ENCODE data around the gene DBR1. TPM values are rescaled to one million over a fixed set of nuclear protein-coding genes. Genes with fewer than 3 reads are reported as not detected.

Gene DBR1
- total RNA-seq, 1 experiment from 2014 or later = 33.1 TPM

- Histone ChIP-seq H3K4me3 (ENCODE audit: low read depth, low read length, poor library complexity, severe bottlenecking) (no peak overlapping the region), H3K9me3 (ENCODE audit: low read depth, low read length, poor library complexity, severe bottlenecking) (no peaks in the 10 kb centered on the region), H3K4me1 (ENCODE audit: insufficient read depth, low read length, poor library complexity, severe bottlenecking) (peaks cover 13% of the 10 kb centered on the region), H3K27me3 (replicated peaks; ENCODE audit: insufficient read depth, low read depth, low read length, poor library complexity) (no peaks in the 10 kb centered on the region), H3K27ac (ENCODE audit: low read depth, low read length, poor library complexity, severe bottlenecking) (no peak overlapping the region), H3K36me3 (ENCODE audit: insufficient read depth, low read length, poor library complexity, severe bottlenecking) (peaks cover 26% of the 10 kb centered on the region)
- ChIA-PET POLR2A (ENCODE audit: low non-redundant PET) (no interaction called here), CTCF (no interaction called here)
- intact Hi-C loops (cut with micrococcal nuclease; ENCODE audit: unreplicated experiment) = no loop called here
- BruUV-seq (replicated peaks) = no TSS peak
- no peak for TF ChIP-seq CTCF (conservative IDR thresholded peaks at IDR 0.05; ENCODE audit: low read depth, low read length)
- TF ChIP-seq EZH2 (IDR thresholded peaks at IDR 0.05; ENCODE audit: borderline replicate concordance, low read depth, low read length, poor library complexity, severe bottlenecking) = no peak
- DNase-seq (ENCODE audit: low spot score) = no peak
Observed at GRCh38 chr3:138222131-138222941, 47.6 kb upstream of the DBR1 start.

DNA sequence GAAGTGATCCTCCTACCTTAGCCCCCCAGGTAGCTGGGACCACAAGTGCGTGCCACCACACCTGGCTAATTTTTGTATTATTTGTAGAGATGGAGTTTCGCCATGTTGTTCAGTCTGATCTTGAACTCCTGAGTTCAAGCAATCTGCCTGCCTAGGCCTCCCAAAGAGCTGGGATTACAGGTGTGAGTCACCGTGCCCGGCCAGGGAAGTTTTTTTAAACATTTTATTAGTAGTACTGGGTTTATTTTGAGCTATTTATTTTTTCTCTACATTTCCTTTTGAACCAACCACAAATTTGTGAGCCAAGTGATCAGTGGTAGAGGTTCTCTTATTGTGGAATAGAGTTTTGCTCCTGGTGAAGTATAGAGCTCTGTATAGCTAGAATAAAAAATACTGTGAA, 46.1 kb upstream of the DBR1 start:
- BruUV-seq (replicated peaks) = no TSS peak
- H3K36me3 ChIP-seq (ENCODE audit: insufficient read depth, low read length, poor library complexity, severe bottlenecking) = peaks cover 24% of the 10 kb centered on the region
- no peak overlapping the region for H3K4me3 ChIP-seq (ENCODE audit: low read depth, low read length, poor library complexity, severe bottlenecking)
- no peak for DNase-seq (ENCODE audit: low spot score)
- ChIA-PET CTCF (no interaction called here), POLR2A (ENCODE audit: low non-redundant PET) (no interaction called here)
- no peak overlapping the region for H3K27ac ChIP-seq (ENCODE audit: low read depth, low read length, poor library complexity, severe bottlenecking)
- H3K27me3 ChIP-seq (replicated peaks; ENCODE audit: insufficient read depth, low read depth, low read length, poor library complexity) = no peaks in the 10 kb centered on the region
- no peak for TF ChIP-seq EZH2 (IDR thresholded peaks at IDR 0.05; ENCODE audit: borderline replicate concordance, low read depth, low read length, poor library complexity, severe bottlenecking)
- TF ChIP-seq CTCF (conservative IDR thresholded peaks at IDR 0.05; ENCODE audit: low read depth, low read length) = no peak
- H3K4me1 ChIP-seq (ENCODE audit: insufficient read depth, low read length, poor library complexity, severe bottlenecking) = peaks cover 13% of the 10 kb centered on the region
- intact Hi-C loops (cut with micrococcal nuclease; ENCODE audit: unreplicated experiment) = no loop called here
- no peaks in the 10 kb centered on the region for H3K9me3 ChIP-seq (ENCODE audit: low read depth, low read length, poor library complexity, severe bottlenecking)

DNA sequence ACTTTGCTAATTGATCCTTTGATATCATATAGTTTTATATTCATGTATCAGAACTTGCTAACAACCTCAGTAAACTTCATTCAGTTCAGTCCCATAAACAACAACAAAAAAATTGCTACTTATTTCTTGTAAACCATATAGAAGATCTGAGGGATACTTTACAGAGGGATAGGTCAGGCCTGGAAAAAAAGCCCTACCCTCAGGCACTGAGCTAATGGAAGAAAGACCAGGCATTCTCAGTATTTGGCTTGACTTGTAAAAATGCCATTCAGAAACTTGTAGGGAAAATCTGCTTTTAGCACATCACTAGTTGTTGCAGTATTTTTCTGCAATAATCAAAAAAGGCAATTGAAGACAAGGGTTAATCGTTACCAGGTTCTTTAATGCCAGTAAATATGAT, 45.5 kb upstream of the DBR1 start:
- no TSS peak for BruUV-seq (replicated peaks)
- Histone ChIP-seq H3K36me3 (ENCODE audit: insufficient read depth, low read length, poor library complexity, severe bottlenecking) (peaks cover 19% of the 10 kb centered on the region), H3K27me3 (replicated peaks; ENCODE audit: insufficient read depth, low read depth, low read length, poor library complexity) (no peaks in the 10 kb centered on the region), H3K4me3 (ENCODE audit: low read depth, low read length, poor library complexity, severe bottlenecking) (no peak overlapping the region), H3K9me3 (ENCODE audit: low read depth, low read length, poor library complexity, severe bottlenecking) (no peaks in the 10 kb centered on the region), H3K4me1 (ENCODE audit: insufficient read depth, low read length, poor library complexity, severe bottlenecking) (peaks cover 13% of the 10 kb centered on the region), H3K27ac (ENCODE audit: low read depth, low read length, poor library complexity, severe bottlenecking) (no peak overlapping the region)
- TF ChIP-seq EZH2 (IDR thresholded peaks at IDR 0.05; ENCODE audit: borderline replicate concordance, low read depth, low read length, poor library complexity, severe bottlenecking) (no peak), CTCF (conservative IDR thresholded peaks at IDR 0.05; ENCODE audit: low read depth, low read length) (no peak)
- DNase-seq (ENCODE audit: low spot score) = no peak
- intact Hi-C loops (cut with micrococcal nuclease; ENCODE audit: unreplicated experiment) = no loop called here
- ChIA-PET POLR2A (ENCODE audit: low non-redundant PET) (no interaction called here), CTCF (no interaction called here)
